GM19467 (cell line): ENCODE data around the gene ETFRF1.

Experiments
- ATAC-seq: cut with Tn5 transposase; IDR thresholded peaks from one replicate; pipeline ENCODE4 v1.9.1; 2021; ENCODE audit warnings: mild to moderate bottlenecking, moderate library complexity; ENCODE audit not compliant: unreplicated experiment

The ETFRF1 gene, protein sequence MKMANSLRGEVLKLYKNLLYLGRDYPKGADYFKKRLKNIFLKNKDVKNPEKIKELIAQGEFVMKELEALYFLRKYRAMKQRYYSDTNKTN

DNA sequence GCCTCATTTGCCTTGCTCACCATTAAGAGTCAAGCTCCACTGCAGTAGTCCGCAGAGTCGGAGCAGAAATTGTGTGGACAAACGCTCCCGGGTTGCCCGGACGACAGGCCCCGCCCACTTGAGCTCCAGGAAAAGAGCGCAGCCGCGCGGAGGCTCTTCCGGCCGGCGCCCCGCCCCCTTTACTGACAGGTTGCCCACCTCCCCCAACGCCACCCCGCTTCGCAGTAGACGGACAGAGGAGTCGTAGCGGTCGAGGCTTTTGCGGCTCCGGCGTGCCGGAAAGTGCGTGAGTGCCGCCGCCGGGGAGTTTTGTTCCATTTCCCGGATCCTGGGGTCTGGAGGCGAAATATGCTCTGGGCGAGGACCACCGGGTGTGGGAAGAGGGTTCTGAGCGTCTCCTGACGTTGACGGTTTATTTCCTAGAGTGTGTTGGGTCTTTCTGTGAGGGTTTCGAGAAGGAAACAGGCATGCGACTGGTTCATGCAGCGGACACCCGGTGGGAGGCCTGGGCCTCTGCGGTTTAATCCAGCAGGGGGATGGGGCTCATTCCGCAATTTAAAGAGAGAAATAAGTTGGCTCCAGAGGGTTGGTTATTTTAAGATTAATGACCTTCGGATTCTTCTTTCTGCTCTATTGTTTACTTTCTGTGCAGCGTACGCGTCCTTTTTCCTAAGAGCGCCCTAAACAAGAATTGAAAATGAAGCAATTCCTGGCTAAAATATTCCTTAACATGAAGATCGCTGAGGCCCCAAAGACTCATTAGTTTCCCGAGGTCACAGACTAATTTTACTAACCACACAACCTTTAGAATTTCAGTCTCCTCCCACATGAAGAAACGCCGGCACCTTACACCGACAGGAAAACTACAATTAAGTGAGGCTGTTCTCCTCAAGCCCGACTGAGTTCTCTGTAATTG lies at the start of gene ETFRF1, which contains the start of gene DNAI7:
Gene ETFRF1 (plus strand): TSS at position 182 of the 916 bp plus-strand sequence. CDS start 8,720 bp downstream, outside the sequence.
Gene DNAI7 (minus strand): TSS at position 105 of the 916 bp plus-strand sequence. CDS start 82 bp downstream, at position 23.
- ATAC-seq = peak; percentile 84

- no peak for ATAC-seq
Observed at GRCh38 chr12:25146686-25147085, 48.4 kb upstream of the ETFRF1 start.

GRCh38 chr12:25151476-25151875 lies 43.6 kb upstream of the ETFRF1 start:
- no peak for ATAC-seq

DNA sequence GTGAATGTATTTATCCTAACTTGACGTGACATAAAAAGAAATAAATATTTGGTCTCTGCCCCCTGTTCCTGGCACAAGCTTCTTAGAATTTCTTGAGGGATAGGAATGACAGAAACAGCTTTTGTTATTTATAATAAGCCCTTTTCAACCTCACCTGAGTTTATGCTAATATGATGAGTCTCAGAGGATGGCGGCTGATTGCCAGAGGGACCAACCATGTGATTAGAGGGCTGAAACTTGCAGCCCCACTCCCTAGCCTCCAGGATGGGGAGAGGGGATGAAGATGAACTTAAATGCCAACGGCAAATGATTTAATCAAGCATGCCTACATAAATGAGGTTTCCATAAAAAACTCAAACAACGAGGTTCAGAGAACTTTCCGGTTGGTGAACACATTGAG lies 43.0 kb upstream of the ETFRF1 start:
- ATAC-seq = no peak

DNA sequence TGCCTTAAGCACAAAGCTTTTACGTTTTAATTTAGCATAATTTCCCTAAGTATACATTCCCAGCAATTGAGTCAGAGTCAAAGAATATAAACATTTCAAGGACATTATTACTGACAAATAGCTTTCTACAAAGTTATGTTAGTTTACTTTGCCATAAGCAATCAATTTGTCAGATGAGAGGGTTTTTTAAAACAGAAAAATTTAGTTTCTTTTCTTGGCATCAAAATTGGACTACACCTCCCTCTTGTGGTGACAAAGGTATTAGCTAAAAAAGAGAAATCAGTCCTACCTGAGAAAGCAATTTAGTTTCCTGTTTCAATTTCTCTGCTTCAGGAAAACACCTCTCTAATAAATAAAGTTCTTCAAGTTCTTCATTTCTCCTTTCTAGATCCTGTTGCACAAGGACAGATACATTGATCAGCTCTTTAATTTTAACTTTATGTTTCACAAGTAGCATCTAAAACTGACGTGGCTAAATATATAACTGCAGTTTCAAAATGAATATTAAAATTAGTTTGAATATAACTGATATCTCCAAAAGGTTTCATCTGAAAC lies 39.9 kb upstream of the ETFRF1 start:
- ATAC-seq = no peak

GRCh38 chr12:25156061-25156460 lies 39.0 kb upstream of the ETFRF1 start:
- ATAC-seq = no peak

- no peak for ATAC-seq
Observed at GRCh38 chr12:25162866-25163265, 32.2 kb upstream of the ETFRF1 start.

DNA sequence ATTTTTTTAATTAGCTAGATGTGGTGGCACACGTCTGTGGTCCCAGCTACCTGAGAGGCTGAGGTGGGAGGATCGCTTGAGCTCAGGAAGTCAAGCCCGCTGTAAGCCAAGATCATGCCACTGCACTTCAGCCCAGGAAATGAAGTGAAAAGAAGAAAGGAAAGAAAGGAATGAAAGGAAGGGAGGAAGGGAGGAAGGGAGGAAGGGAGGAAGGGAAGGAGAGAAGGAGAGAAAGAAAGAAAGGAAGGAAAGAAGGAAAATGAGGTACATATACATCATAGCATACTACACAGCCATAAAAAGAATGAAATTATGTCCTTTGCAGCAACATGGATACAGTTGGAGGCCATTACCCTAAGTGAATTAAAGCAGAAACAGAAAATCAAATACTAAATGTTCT lies 12.3 kb upstream of the ETFRF1 start:
- ATAC-seq = no peak

- no peak for ATAC-seq
Observed at GRCh38 chr12:25184132-25184531, 10.9 kb upstream of the ETFRF1 start.

DNA sequence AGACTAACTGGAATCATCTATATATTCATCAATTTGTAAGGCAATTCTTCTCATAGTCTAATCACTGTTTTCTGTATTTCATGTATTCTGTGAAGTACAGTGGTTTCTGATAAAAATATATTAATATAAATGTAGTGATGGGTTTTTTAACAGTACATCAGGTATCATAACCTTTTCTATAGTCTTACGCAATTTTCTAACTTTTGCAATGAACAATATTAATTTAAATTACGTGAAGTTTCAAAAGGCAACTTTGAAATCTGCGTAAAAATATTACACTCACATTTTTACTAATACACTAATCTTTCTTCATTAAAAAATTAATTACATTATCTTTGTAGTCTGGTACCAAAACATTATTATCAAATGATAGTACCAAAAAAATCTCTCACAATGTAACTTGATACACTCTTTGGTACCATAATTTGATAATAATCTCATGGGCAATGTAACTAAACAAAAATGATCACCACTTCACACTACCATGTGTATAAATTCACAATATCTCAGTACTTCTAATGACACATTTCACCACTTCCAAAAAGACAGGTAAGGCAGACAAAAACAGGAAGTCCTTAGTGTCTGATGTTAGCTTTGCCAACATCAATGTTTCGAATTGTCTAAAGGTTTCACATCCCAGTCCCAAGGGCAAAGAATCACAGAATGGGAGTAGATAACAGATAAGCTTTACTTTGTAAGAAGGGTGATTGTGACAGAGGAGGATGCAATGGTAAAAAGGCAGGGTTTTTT lies 8.8 kb upstream of the ETFRF1 start:
- ATAC-seq = peak; percentile 26

- peak; percentile 78 for ATAC-seq
Observed at GRCh38 chr12:25186788-25187402, 8.1 kb upstream of the ETFRF1 start.

- ATAC-seq = no peak
Observed at GRCh38 chr12:25187781-25188180, 7.3 kb upstream of the ETFRF1 start.

DNA sequence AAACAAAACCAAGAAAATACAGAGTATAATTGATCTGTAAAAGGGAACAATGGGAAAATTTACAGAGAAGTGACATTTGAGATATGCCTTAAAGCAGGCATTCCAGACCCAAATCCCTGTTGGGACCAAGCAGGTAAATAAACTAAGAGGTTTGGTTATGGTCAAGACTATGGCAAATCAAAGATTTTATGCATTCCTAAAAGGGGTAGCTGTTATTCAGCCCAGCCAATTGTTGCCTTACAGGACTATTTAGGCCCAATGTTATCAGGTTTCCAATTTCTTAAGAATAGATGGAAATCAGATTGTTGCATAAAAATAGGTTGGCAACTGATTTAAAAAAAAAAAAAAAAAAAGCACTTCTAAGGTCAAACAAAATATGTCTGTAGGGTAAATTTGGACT lies 5.4 kb upstream of the ETFRF1 start:
- ATAC-seq = no peak

DNA sequence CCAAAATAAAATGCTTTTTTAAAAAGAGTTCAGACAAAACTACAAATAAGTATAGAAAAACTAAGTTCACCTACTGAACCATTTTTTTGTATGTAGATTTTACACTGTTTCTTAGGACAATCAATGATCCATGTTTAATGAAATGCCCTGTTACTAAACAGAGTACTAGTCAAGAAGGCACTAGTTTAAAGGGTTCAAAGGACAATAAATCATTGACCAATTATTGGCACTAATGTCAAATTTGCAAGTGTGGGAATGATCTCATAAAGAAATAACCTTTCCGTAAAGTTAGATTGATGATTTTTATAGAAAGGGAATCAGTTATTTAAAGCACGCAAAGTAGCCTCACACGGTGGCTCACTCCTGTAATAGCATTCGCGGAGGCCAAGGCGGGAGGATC lies 4.2 kb upstream of the ETFRF1 start:
- no peak for ATAC-seq

- no peak for ATAC-seq
Observed at GRCh38 chr12:25194214-25194613, 823 bp upstream of the ETFRF1 start.

DNA sequence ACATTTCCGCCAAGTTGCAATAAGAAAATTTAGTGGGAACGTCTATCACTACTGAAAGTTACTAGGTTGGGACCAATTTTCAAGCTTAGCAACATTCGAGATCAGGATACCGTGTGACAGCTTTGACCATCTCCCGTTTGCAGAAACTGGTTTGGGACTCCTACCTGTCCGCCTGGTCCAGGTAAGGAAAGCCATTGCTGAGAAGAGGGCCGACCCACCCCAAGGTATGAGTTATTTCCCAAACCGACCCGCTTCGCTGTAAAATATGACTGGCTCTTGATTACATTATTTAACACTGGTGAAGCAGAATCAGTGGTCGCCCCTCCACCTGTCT lies 348 bp upstream of the ETFRF1 start:
- no peak for ATAC-seq

- ATAC-seq = no peak
Observed at GRCh38 chr12:25197608-25198007, 2.6 kb downstream of the ETFRF1 start.

DNA sequence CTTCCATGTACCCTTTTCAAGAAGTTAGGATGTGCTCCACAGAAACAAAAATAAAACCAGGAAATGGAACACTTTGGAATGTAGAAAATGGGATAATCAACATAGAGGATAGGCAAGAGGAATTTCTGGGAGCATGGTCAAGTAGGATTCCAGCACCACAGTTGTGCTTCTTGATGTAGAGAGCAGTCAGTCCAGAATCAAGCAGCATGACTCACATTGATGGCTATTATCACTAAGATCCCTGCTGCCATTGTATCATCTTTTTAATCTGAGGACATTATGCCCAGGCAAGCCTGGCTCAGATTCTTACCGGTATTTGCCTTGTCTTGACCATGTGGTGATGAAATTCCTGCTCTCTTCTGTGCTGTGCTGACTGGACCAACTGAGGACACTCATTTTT lies 5.7 kb downstream of the ETFRF1 start:
- ATAC-seq = no peak

DNA sequence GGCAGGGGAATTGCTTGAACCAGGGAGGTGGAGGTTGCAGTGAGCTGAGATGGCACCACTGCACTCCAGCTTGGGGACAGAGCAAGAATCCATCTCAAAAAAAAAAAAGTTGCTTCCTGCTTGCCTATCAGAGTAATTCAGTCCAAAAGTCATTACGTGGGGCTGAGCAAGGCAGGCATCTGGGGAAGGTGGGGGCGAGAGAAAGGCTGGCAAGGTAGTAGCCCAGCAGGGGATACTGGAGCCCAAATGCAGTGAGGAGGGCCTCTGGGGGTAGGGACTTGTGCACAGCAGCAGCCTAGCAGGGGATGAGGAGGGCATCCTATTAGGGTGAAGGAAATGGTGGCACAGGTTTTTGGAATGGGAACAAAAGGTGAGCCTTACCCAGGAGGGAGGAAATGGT lies 7.1 kb downstream of the ETFRF1 start:
- ATAC-seq = no peak

DNA sequence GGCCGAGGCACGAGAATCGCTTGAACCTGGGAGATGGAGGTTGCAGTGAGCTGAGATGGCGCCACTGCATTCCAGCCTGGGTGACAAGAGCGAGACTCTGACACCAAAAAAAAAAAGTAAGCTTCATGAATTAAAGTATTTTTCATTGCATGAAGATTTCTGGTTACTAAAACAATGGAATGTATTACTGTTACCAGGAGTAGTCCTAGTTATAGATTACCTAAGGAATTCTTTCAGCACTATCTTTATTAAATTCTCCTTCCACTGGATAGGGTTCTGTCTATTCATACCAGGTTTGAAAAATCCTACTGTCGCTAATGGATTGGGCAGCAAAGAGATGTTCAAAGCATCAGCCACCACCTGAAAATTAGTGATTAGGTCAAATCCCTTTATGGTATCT lies 12.4 kb downstream of the ETFRF1 start:
- no peak for ATAC-seq

- ATAC-seq = no peak
Observed at GRCh38 chr12:25207846-25208245, 12.8 kb downstream of the ETFRF1 start.
